Renal cortex interstitium (tissue), 11 donors: Measurements from ENCODE around the gene AKAP13. TPM values are rescaled to one million over a fixed set of nuclear protein-coding genes. Genes with fewer than 3 reads are reported as not detected.
"Not testable (repeated sequence)": the region's sequence is repeated elsewhere in the genome, so short reads cannot be mapped to it uniquely, and the experiment has no call there.

ENCODE experiments used
- DNase-seq, 11 donors: peaks; one replicate each; pipeline ENCODE4 v3.0.0-alpha.2; 2013; ENCODE audit warnings: low read depth in 9 of 11, low spot score in 4 of 11; ENCODE audit errors: extremely low read depth in 1 of 11
- polyA plus RNA-seq, 3 donors: library from polyadenylated mRNA; unstranded; fragments of 120-200 nt; gene quantifications; one replicate each; pipeline ENCODE4 v1.2.1, GENCODE V29; 2013; ENCODE audit not compliant: insufficient read length in 3 of 3

The AKAP13 gene
- polyA plus RNA-seq, 3 donors, result 90.0 to 91.2 (median 91.2) TPM

DNA sequence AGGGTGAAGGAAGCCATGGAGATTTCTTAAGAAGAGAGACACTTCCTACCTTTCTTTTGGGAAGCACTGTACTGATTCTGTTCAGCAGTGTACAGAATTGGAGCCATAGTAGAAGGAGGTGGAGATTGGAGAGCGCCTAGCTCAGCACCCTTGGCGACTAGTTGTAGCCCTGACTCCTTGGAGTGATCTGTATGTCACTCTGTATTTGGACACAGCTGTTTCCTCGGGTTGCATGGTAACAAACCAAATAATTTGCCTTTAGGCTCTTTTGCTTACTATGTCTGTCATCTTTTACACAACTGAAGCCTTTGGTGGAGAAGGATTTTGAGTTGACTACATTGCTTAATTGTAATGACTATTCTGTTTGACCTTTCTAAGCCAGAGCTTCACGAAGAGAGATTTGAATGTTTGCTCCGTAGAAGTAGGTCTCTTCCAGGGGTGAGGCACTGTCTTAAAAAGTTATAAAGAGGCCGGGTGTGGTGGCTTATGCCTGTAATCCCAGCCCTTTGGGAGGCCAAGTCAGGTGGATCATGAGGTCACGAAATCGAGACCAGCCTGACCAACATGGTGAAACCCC, 77.1 kb downstream of the AKAP13 start:
- DNase-seq, result no peak

DNA sequence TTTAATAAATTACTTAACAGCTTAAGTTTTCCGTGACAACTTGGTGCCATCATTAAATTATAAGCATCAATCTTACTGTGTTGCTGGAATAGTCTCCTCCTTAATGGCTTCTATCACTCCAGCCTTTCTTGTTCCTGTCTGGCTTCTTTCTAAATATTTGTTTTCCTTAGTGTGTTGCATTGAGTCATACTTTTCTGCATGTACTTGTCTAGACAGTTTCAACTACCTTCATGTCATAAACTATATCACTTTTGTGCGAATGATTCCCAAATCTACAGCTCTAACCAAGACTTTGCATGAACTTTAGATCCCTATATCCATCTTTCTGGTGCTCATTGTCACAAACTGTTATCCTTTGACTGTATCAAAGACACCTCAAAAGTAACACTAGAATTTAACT, 78.4 kb downstream of the AKAP13 start:
- no peak for DNase-seq

DNA sequence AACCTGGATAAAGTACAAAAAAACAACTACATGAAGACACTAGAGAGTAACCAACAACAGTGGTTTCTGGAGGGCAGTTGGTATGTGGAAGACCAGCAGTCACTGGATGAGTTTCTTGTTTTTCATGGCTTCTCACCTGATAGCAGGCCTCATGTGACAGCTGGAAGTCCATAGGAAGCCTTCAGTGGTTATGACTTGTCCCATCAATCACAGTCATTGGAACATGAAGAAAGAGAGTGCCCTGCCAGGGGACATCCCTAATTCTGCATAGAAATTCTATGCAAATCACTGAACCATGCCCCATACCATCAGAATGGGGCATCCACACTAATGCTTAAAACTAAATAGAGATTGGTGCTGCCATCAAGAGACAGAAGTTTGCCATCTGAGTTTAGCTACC, 81.6 kb downstream of the AKAP13 start:
- no peak for DNase-seq

DNA sequence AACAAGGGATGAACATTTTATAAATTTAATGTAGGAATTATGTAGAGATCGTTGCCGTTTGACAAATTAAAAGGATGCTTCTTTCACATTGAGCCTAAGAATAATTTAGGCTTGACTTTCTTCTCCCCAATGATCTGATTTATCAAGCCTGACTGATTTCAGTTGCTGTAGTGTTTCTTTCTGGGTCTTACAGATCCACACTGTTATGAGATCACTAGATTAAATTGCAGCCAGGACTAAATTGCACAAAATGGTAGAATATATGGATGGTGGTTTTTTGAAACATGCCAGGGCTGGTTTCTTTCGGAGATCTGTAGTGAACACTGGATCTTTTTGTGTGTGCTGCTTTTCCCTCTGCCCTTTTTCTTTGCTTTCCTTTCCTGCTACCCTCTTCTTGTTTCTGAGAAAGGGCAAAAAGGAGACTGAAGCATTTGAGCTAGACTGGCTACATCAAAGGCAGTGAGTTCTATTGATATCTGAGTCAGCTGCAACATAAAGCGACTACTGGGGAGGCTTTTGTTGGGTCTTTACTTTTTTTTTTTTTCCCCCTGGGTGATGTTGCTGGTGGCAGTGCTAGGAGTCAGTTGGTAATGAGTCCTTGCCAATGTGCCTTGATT, 83.0 kb downstream of the AKAP13 start:
- DNase-seq, result no peak

DNA sequence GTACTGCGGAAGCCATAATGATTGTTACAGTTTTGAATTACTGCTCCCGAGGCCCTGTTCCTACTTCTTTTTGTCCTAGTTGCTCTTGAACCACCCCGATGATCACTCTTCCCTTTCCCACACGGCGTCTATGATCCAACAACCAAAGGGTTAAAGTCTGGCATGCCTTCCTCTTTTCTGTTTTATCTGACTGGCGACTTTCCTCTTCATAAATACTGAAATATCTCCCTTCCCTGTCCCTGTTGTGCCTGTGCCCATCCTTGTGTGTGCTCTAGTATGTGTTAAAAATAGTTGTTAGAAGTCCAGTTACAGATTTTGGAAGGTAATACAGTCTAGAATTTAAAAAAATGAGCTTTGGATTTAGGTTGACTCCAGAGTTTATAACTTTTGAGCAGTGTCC, 83.6 kb downstream of the AKAP13 start:
- no peak for DNase-seq

DNA sequence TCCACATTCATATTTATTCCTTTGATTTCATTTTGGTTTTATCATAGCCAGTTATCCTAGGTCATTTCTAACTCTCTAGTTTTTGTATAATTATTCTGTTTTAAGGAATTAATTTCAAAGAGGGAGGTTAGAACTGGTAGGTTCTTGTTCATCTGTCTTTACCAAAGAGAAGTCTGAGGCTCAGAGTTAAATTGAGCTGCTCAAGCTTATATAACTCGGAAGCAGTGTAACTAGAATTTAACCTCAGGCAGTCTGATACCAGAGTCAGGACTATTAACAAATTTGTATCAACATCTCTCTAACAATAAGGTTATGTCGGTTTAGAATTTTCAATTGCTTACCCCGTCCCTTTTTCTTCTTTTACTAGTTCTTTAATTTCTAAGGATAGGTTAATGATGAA, 84.1 kb downstream of the AKAP13 start:
- no peak for DNase-seq

DNA sequence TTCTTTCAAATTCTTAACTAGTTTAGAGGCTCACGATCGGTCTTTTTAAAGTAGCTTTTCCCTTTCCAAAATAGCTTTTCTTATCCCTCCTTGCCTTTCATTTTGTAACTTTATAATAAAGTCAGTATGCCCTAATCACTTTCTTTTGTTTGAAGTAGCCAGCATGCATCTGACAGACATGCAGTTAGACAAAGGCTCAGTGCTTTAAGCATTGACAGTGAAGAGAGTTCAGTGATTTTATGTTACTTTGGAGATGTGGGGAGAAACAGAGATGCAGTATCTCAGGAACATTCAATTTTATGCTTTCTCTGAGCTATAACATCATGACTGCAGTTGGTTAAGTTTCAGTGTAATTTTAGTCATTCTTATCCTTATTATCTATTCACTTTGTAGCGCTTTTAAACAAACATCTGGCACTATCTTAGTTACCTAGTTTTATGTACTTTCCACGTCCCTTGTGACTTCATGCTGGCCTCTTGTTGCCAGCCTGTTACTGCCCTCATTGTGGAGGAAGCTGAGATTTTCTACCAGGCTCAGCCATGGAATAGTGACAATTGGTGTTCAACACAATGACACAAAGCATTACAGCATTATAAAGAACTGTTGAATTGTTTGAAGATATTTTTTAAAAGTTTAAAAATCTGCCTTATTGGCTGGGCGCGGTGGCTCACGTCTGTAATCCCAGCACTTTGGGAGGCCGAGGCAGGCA, 90.3 kb downstream of the AKAP13 start:
- DNase-seq, result no peak

DNA sequence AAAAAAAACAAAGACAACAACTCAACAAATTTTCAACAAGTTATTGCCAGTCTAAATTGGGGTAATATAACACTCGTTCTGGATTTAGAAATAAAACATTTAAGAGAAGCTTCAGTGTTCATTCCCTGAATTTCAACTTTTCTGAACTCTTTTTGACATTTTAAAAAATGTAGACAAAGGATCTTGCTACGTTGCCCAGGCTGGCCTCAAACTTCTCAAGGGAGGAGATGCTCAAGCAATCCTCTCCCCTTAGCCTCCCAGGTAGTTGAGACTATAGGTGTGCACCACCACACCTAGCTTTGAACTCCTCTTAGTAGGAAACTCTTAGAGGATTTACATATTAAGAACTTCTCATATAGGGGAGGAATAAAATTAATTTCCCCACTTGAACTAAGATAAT, 91.9 kb downstream of the AKAP13 start:
- no peak for DNase-seq

DNA sequence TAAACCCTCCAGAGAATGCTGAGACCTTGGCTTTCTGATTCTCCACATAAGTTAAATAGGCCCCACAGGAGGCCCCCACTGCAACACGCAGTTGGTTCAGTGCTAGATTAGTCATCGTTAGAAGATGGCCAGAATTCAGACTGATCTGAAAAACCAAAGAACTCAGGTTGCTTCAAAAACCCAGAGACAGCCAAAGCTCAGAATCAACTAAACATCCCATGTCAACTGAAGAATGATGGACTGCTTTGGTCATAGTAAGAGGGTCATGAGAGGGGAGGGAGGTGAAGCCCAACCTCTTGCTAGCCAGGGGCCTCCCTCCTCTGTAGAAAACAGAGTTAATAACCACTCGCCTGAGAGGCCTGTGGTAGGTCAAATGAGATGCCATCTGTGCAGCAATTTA, 93.1 kb downstream of the AKAP13 start:
- no peak for DNase-seq

DNA sequence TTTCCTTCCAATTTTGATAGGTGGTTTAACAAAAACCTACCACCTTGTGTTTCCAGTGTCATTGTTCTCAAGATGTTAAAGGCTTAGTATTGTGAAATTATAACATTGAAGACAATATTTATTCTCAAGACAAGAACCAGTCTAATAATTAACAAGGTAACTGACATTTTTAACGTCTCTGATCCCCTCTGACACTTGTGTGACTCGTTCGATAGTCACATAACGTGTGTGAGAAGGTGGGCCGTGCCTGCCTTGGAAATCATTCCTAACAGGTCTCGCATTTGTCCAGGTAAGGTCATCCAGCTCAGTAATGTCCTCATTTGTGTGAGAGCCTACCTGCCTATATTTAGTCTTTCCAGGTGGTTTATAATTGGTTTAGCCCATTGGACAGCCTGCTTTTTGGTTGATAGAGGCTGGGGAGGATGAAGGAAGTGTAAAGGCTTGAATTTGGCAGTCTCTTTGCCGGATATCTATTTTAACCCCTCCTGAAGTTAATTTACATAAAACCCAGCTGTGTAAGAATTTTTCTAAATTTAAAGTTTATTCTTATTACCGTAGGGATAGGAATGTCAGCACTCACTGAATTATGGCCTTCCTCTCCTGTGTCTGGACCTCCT, 94.4 kb downstream of the AKAP13 start:
- no peak for DNase-seq

DNA sequence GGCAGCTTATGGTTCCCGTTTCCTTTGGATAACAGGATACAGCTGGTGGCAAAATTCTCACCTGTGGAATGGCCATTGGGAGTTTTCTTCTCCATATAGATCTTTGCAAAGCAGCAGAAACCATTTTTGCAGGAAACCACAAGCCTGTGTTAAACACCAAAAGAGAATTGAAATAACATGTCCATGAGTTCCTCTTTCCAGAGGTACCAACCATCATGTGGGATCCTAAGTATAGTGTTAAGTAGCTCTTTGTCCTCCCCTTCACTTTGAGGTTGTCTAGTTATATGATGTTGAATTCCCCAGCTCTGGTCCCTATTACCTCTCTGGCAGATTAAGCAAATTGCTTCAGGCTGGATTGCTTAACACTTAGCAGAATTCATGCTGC, 94.9 kb downstream of the AKAP13 start:
- no peak for DNase-seq

DNA sequence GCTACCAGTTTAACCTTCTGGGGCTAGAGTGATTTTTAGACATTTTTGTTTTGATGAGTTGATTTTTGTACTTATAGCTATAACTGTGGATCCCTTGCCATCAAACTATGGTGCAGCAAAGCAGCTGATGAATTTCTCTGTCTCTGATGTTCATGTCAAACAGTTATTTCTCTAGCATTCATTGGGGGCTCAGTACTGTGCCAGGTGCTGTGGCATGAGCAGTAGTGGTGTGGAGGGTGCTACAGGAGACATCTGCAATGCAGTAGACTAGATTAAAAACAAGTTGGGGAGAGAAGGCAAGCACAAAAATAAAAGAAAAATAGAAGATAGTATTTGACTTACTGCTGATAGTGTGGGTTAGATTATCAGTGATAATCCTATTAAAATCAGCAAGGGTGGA, 95.3 kb downstream of the AKAP13 start:
- no peak for DNase-seq

DNA sequence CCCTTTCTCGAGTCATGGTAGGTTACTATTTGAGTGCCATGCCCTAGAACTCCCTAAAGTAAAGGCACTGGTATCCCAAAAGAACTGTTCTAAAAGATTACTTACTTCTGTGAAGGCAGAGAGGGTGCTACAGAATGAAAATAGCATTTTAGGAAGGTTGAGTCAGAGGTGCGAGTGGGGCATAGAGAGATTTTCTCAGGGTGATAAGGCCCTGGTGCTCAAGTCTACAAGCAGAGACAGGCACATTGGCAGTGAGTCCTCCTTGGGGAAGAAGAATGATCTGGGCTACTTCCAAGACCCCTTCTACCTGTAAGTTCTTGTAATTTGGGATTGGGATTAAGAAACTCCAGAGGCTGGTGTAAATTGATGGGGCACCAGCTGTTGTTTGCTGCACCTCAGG, 96.7 kb downstream of the AKAP13 start:
- no peak for DNase-seq

DNA sequence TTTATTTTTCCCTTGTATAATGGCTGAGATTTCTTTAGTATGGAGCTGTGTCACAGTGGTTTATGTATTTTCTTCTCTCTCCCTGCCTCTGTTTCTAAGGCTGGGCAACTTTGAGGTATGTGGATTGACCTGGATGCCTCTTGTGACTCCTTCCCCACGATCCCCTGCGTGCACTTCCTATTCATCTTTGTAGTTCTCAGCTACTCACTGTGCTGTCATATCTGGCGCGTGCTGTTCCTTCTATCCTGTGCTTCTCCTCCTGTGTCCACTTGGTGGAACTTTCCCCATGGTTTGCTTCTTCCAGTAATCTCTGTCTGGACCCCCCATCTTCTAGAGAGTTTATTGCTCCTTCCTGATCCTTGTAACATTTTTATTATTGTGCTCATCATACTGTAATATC, 97.3 kb downstream of the AKAP13 start:
- no peak for DNase-seq

DNA sequence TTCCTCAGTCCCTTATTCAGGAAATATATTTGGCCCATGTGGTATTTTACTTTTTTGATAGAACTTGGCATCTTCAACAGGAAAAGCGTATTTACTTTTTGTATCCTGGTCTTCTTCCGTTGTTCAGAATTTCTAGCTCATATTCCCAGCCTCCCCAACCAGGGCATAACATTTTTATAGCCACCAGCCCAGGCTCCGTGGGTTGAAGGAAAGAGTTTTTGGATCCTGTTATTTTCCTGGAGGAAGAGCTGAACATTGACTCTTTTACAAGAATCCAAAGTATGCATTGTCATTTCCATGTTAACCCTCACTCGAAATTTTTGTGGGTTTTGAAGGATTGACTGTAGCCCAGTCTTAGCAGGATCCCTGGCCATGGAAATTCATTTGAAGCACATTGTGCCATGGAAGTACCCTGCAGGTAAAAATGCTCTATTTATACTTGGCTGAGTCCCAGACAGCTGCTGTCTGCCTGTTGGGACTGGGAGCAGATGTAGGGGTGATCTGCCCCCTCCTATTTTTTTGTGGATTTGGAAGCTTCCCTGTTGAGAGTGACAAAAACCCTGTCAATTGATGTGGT, 98.8 kb downstream of the AKAP13 start:
- no peak for DNase-seq

DNA sequence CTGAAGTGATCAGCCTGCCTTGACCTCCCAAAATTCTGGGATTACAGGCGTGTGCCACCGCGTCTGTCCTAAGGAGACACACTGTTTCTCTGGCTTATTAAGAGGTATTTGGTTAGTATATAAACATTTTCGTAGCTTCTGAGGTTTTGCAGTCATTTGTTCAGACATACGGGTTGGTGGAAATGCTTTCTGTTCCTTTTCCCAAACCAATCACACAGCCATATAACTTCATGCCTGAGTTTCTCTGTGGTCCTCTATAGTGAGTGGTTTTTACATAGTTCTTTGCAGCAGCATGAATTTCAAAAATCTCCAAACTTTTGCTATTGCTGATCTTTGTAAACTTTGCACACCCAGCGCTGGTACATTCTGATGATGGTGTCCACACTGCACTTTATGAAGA, 100.5 kb downstream of the AKAP13 start:
- no peak for DNase-seq

DNA sequence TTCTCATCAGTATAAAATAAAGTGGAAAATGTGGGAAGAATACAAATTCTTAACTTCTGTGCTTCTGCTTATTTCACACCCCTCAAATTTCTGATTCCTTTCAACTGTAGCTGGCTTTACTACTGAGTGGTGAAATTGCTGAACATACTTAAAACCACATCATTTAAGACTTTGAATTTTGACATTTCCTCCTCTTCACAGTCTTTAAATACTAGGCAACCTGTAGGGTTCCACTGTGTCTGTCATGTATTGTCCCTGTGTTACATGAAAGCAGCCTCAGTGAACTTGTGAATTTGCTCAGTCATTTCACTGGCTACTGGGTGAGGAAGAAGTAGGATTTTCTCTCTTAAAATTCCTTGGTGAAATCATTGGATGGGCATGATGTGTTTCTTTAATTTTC, 101.1 kb downstream of the AKAP13 start:
- not testable (repeated sequence) for DNase-seq

DNA sequence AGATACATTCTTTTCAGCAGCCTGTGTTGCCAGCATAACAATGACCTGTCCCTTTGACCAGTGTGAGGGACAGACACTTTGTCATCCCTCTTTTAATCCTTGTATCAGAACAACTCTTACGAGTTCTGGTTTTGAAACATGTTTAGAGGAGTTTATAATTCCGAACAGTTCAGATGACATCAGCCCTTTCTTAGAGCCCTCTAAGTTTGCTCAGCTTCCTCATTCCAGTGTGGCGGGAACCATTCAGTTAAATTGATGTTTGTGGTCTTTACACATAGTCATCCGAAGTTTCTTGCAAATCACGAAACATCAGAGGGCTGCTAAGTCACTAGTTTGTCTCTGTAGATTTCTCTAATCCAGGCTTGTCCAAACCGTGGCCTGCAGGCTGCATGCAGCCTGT, 102.5 kb downstream of the AKAP13 start:
- DNase-seq, result no peak

DNA sequence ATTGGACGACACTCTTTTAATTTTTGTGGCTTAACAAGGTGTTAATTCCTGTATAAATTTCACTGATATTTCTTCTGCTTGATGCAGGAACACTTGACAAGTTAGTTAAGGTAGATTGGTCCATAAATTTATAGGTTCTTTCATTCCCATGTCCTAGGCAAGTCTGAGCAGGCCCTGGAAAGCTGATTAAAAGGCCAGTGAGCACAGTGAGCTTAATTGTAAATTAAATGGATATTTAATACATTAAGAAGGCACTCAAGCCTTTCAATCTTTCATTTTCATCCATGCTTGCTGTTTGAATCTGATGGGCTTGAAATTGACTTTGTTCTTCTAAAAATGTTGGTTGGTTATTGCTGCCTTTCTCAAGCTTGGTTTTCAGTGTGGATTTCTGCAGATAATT, 103.6 kb downstream of the AKAP13 start:
- DNase-seq, result not testable (repeated sequence)

DNA sequence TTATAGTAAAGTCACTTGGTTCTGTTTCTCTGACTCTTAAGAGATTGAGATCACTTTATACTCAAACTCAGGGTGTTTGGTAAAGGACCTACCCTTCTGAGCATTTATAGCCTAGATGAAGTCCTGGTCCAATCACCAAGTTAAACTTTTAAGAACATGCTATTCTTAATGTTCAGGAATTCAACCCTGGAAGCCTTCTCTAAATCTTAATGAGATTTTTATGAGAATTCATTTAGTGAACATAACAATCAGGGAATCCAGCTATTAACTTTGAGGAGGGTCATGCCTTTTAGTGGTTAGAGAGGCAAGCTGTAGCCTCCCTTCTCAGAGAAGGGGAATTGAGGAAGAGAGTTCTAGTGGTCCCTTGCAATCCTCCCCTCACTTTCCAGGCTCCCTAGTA, 104.5 kb downstream of the AKAP13 start:
- not testable (repeated sequence) for DNase-seq
